Neural cell (in vitro differentiated cells): ENCODE measurements around the gene LRP5. TPM values are rescaled to one million over a fixed set of nuclear protein-coding genes. Genes with fewer than 3 reads are reported as not detected.

Experiments
- H2AFZ ChIP-seq: fragments of 200-600, 300-800 bp; sonication (generic), shearing (Covaris generic); 2 replicates; pipeline ENCODE4 v1.6.0; 2014; ENCODE audit warnings: low read depth, mild to moderate bottlenecking, antibody characterized with exemption, low read length, moderate library complexity
- H3F3A ChIP-seq: fragments of 200-600 bp; shearing (Covaris generic); 2 replicates; pipeline ENCODE4 v1.6.1; 2016; ENCODE audit warnings: mild to moderate bottlenecking, moderate library complexity, mixed read lengths, antibody characterized with exemption, low read length; ENCODE audit not compliant: insufficient read depth, poor library complexity, severe bottlenecking
- H3K27ac ChIP-seq: fragments of 200-600, 300-800 bp; sonication (generic), shearing (Covaris generic); 2 replicates; pipeline ENCODE4 v1.5.1; 2014; ENCODE audit warnings: mild to moderate bottlenecking, low read length, moderate library complexity
- H3K27me3 ChIP-seq: fragments of 300-800, 200-600 bp; sonication (generic), shearing (Covaris generic); 2 replicates; pipeline ENCODE4 v1.6.0; 2014; ENCODE audit warnings: mild to moderate bottlenecking, low read depth, low read length, moderate library complexity; ENCODE audit not compliant: insufficient read depth
- H3K36me3 ChIP-seq: fragments of 300-800, 200-600 bp; sonication (generic), shearing (Covaris generic); 2 replicates; pipeline ENCODE4 v1.5.1; 2014; ENCODE audit warnings: mild to moderate bottlenecking, antibody characterized with exemption, low read length, moderate library complexity; ENCODE audit not compliant: insufficient read depth
- H3K4me2 ChIP-seq: fragments of 300-800, 200-600 bp; sonication (generic), shearing (Covaris generic); 2 replicates; pipeline ENCODE4 v1.6.0; 2014; ENCODE audit warnings: mild to moderate bottlenecking, low read length
- H3K4me3 ChIP-seq: fragments of 300-800, 200-600 bp; sonication (generic), shearing (Covaris generic); 2 replicates; pipeline ENCODE4 v1.5.1; 2014; ENCODE audit warnings: mild to moderate bottlenecking, low read length, moderate library complexity
- H3K79me2 ChIP-seq: fragments of 200-600 bp; shearing (Covaris generic); replicated peaks from 2 replicates; pipeline ENCODE4 v1.6.0; 2014; ENCODE audit warnings: mild to moderate bottlenecking, low read length, moderate library complexity; ENCODE audit not compliant: insufficient read depth
- H3K9ac ChIP-seq: fragments of 300-800, 200-600 bp; sonication (generic), shearing (Covaris generic); 2 replicates; pipeline ENCODE4 v1.6.1; 2016; ENCODE audit warnings: mild to moderate bottlenecking, low read length, mixed read lengths
- H3K9me2 ChIP-seq: fragments of 200-600 bp; shearing (Covaris generic); 2 replicates; pipeline ENCODE4 v1.6.1; 2016; ENCODE audit warnings: mild to moderate bottlenecking, low read length, mixed read lengths; ENCODE audit not compliant: insufficient read depth
- H3K9me3 ChIP-seq: fragments of 200-600, 300-800 bp; sonication (generic), shearing (Covaris generic); 2 replicates; pipeline ENCODE4 v1.6.1; 2016; ENCODE audit warnings: mild to moderate bottlenecking, mixed run types, low read length, moderate library complexity, mixed read lengths
- H4K20me1 ChIP-seq: fragments of 200-600 bp; shearing (Covaris generic); 2 replicates; pipeline ENCODE4 v1.6.1; 2016; ENCODE audit warnings: mild to moderate bottlenecking, mixed run types; ENCODE audit not compliant: insufficient read depth
- EP300 ChIP-seq: fragments of 450-650 bp; conservative IDR thresholded peaks from 2 replicates; pipeline ENCODE4 v1.6.1; 2014; ENCODE audit warnings: antibody characterized with exemption, mild to moderate bottlenecking, moderate library complexity; ENCODE audit not compliant: poor library complexity, severe bottlenecking
- EZH2 ChIP-seq: fragments of 200-600, 300-800 bp; shearing (Covaris generic), sonication (generic); IDR thresholded peaks from 2 replicates; pipeline ENCODE4 v1.6.1; 2014; ENCODE audit warnings: antibody characterized with exemption, low read length, borderline replicate concordance, mild to moderate bottlenecking; ENCODE audit not compliant: insufficient read depth, poor library complexity, severe bottlenecking
- MXI1 ChIP-seq: fragments of 450-650 bp; conservative IDR thresholded peaks from 2 replicates; pipeline ENCODE4 v1.6.1; 2014; ENCODE audit warnings: antibody characterized with exemption, mild to moderate bottlenecking; ENCODE audit not compliant: poor library complexity, severe bottlenecking
- POLR2AphosphoS5 ChIP-seq: IDR thresholded peaks from 2 replicates; pipeline ENCODE4 v1.6.1; 2012
- RAD21 ChIP-seq: fragments of 450-650 bp; conservative IDR thresholded peaks from 2 replicates; pipeline ENCODE4 v1.6.1; 2014; ENCODE audit warnings: antibody characterized with exemption, mild to moderate bottlenecking, moderate library complexity
- SMC3 ChIP-seq: fragments of 450-650 bp; conservative IDR thresholded peaks from 2 replicates; pipeline ENCODE4 v1.6.1; 2014; ENCODE audit warnings: antibody characterized with exemption, mild to moderate bottlenecking, moderate library complexity; ENCODE audit not compliant: poor library complexity
- TAF1 ChIP-seq: IDR thresholded peaks from 2 replicates; pipeline ENCODE4 v1.6.1; 2012; ENCODE audit warnings: low read depth
- polyA plus RNA-seq: library from polyadenylated mRNA; depleted of rRNA; stranded (reverse); fragments of >200 nt; gene quantifications from 2 replicates; pipeline ENCODE4 v1.2.3, GENCODE V29; 2014
- TF ChIP-seq, protein P1 (sequence below): fragments of 450-650 bp; IDR thresholded peaks from 2 replicates; pipeline ENCODE4 v1.5.1; 2014; ENCODE audit warnings: antibody characterized with exemption, mild to moderate bottlenecking, moderate library complexity; ENCODE audit not compliant: poor library complexity, severe bottlenecking
- TF ChIP-seq, protein P2 (sequence below): IDR thresholded peaks from 2 replicates; pipeline ENCODE4 v1.6.1; 2012; ENCODE audit warnings: borderline replicate concordance

LRP5 gene
- polyA plus RNA-seq, 1 donor from 2014 or later, result 3.0 TPM

- Histone ChIP-seq H3K9ac (no peak overlapping the region), H4K20me1 (no peaks in the 10 kb centered on the region), H3K4me2 (no peak overlapping the region), H3K36me3 (no peaks in the 10 kb centered on the region), H3K9me3 (peaks cover 8% of the 10 kb centered on the region), H3K9me2 (no peaks in the 10 kb centered on the region), H3K4me3 (no peak overlapping the region), H3K79me2 (no peaks in the 10 kb centered on the region), H2AFZ (no peak overlapping the region), H3F3A (no peaks in the 10 kb centered on the region), H3K27me3 (no peaks in the 10 kb centered on the region), H3K27ac (no peak overlapping the region)
- no peak for TF ChIP-seq POLR2AphosphoS5
- TF ChIP-seq, protein P1, sequence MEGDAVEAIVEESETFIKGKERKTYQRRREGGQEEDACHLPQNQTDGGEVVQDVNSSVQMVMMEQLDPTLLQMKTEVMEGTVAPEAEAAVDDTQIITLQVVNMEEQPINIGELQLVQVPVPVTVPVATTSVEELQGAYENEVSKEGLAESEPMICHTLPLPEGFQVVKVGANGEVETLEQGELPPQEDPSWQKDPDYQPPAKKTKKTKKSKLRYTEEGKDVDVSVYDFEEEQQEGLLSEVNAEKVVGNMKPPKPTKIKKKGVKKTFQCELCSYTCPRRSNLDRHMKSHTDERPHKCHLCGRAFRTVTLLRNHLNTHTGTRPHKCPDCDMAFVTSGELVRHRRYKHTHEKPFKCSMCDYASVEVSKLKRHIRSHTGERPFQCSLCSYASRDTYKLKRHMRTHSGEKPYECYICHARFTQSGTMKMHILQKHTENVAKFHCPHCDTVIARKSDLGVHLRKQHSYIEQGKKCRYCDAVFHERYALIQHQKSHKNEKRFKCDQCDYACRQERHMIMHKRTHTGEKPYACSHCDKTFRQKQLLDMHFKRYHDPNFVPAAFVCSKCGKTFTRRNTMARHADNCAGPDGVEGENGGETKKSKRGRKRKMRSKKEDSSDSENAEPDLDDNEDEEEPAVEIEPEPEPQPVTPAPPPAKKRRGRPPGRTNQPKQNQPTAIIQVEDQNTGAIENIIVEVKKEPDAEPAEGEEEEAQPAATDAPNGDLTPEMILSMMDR, result peak; percentile 17
- TF ChIP-seq, protein P2, sequence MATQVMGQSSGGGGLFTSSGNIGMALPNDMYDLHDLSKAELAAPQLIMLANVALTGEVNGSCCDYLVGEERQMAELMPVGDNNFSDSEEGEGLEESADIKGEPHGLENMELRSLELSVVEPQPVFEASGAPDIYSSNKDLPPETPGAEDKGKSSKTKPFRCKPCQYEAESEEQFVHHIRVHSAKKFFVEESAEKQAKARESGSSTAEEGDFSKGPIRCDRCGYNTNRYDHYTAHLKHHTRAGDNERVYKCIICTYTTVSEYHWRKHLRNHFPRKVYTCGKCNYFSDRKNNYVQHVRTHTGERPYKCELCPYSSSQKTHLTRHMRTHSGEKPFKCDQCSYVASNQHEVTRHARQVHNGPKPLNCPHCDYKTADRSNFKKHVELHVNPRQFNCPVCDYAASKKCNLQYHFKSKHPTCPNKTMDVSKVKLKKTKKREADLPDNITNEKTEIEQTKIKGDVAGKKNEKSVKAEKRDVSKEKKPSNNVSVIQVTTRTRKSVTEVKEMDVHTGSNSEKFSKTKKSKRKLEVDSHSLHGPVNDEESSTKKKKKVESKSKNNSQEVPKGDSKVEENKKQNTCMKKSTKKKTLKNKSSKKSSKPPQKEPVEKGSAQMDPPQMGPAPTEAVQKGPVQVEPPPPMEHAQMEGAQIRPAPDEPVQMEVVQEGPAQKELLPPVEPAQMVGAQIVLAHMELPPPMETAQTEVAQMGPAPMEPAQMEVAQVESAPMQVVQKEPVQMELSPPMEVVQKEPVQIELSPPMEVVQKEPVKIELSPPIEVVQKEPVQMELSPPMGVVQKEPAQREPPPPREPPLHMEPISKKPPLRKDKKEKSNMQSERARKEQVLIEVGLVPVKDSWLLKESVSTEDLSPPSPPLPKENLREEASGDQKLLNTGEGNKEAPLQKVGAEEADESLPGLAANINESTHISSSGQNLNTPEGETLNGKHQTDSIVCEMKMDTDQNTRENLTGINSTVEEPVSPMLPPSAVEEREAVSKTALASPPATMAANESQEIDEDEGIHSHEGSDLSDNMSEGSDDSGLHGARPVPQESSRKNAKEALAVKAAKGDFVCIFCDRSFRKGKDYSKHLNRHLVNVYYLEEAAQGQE, result no peak
These were observed 29.4 kb downstream of the LRP5 start for GRCh38 chr11:68341557-68342458.

DNA sequence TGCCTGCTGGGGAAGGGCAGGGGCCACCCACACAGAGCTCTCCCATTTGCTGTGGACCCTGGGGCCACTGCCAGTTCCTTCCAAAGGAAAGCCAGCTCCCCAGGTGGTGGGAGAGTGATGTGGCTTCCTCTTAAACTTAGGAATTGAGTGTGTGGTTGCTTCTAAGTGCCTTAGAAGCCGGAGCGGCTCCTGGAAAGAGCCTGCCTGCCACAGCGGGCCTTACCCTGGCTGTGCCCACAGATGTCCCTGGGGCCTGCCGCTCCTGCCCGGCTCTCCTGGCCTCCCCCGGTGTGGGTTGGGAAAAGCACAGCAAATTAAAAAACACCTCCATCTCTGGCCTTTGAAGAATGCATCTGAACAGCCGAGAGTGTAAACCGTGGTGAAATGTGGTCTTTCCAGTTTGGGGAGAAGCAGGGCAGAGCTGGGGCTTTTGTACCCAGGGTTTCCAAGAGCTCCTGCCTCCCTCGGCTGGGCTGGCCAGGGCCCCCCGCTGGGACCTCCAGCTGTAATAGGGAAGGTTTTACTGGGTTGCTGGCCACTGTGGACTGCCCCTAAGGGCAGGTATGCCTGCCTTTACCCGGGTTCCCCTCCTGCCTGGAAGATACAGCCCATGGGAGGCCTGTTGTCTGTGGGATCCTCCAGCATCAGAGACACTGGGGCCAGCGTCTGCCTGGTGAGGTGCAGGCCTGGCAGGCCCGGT lies 30.2 kb downstream of the LRP5 start:
- Histone ChIP-seq H3K4me3 (no peak overlapping the region), H3K36me3 (no peaks in the 10 kb centered on the region), H3K9me2 (no peaks in the 10 kb centered on the region), H3K9ac (no peak overlapping the region), H3K79me2 (no peaks in the 10 kb centered on the region), H3F3A (no peaks in the 10 kb centered on the region), H4K20me1 (no peaks in the 10 kb centered on the region), H3K27ac (no peak overlapping the region), H3K4me2 (no peak overlapping the region), H3K27me3 (no peaks in the 10 kb centered on the region), H3K9me3 (peaks cover 8% of the 10 kb centered on the region), H2AFZ (no peak overlapping the region)
- TF ChIP-seq, protein P2, result no peak
- TF ChIP-seq EP300 (no peak), RAD21 (no peak), POLR2AphosphoS5 (no peak), TAF1 (no peak), MXI1 (no peak), EZH2 (no peak), SMC3 (no peak)
- TF ChIP-seq, protein P1, result no peak
